T-helper 17 cell (primary cell): ENCODE measurements around the gene JMJD4. TPM values are rescaled to one million over a fixed set of nuclear protein-coding genes. Genes with fewer than 3 reads are reported as not detected.
"Not testable (repeated sequence)": the region's sequence is repeated elsewhere in the genome, so short reads cannot be mapped to it uniquely, and the experiment has no call there.

ENCODE experiments used
- ATAC-seq: fragments of 150-1000 bp; cut with Tn5 transposase; 2 replicates; pipeline ENCODE4 v1.10.0; 2021; ENCODE audit warnings: mild to moderate bottlenecking, moderate library complexity
- DNase-seq, 3 donors: peaks; one replicate each; pipeline versions ENCODE4 v3.0.0 to v3.0.0-alpha.2; 2020 to 2021
- H3K9me3 ChIP-seq: one replicate; pipeline ENCODE4 v1.7.0; 2013; ENCODE audit warnings: low read length, mild to moderate bottlenecking; ENCODE audit not compliant: control insufficient read depth, poor library complexity, severe bottlenecking
- H3K27ac Mint-ChIP-seq: one replicate; pipeline ENCODE4 v1.8.0; 2022; ENCODE audit warnings: mild to moderate bottlenecking, moderate library complexity, mixed read lengths
- H3K27me3 Mint-ChIP-seq: one replicate; pipeline ENCODE4 v1.8.0; 2022; ENCODE audit warnings: mixed read lengths
- H3K36me3 Mint-ChIP-seq: one replicate; pipeline ENCODE4 v1.8.0; 2022; ENCODE audit warnings: low read depth, mixed read lengths
- H3K4me1 Mint-ChIP-seq: one replicate; pipeline ENCODE4 v1.8.0; 2022; ENCODE audit warnings: mild to moderate bottlenecking, mixed read lengths
- H3K4me3 Mint-ChIP-seq: one replicate; pipeline ENCODE4 v1.8.0; 2022; ENCODE audit warnings: mild to moderate bottlenecking, moderate library complexity, mixed read lengths
- total RNA-seq, 4 donors: library from RNA in 2 of 4; stranded (reverse) in 2 of 4; gene quantifications; one replicate each; pipeline ENCODE4 v1.2.3 and lab custom pipeline; 2022 to 2026

The JMJD4 gene
- total RNA-seq, 2 donors from 2014 or later = 6.8 to 11.2 TPM

DNA sequence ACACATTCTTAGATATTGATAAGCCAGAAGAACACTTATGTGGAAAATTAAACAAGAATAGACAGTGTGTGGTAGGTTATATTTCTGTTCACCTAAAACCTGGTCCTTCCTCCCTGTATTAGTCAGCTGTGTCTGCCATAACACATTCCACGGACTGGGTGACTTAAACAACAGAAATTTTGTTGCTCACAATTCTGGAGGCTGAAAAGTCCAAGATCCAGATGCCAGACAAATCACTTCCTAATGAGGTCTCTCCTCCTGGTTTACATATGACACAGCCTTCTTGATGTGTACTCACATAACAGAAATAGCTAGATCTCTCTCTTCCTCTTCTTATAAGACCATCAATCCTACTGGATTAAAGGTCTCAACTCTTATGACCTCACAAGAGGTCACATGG lies 25.7 kb downstream of the JMJD4 start:
- peaks cover 2% of the 10 kb centered on the region for H3K9me3 ChIP-seq
- no peak overlapping the region for H3K4me3 Mint-ChIP-seq
- no peak overlapping the region for H3K27ac Mint-ChIP-seq
- H3K36me3 Mint-ChIP-seq = peaks cover 2% of the 10 kb centered on the region
- H3K4me1 Mint-ChIP-seq = peaks cover 7% of the 10 kb centered on the region
- H3K27me3 Mint-ChIP-seq = no peaks in the 10 kb centered on the region
- DNase-seq = no peak
- no peak for ATAC-seq

GRCh38 chr1:227707846-227708245 lies 27.3 kb downstream of the JMJD4 start:
- ATAC-seq = no peak

DNA sequence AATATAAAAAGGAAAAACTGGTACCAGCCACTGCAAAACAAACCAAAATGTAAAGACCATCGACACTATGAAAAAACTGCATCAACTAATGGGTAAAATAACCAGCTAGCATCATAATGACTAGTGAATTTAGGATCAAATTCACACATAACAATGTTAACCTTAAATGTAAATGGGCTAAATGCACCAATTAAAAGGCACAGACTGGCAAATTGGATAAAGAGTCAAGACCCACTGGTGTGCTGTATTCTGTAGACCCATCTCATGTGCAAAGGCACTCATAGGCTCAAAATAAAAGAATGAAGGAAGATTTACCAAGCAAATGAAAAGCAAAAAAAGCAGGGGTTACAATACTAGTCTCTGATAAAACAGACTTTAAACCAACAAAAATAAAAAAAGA lies 33.5 kb downstream of the JMJD4 start:
- H3K36me3 Mint-ChIP-seq, H3K4me1 Mint-ChIP-seq, H3K9me3 ChIP-seq, ATAC-seq, H3K4me3 Mint-ChIP-seq, H3K27me3 Mint-ChIP-seq, H3K27ac Mint-ChIP-seq, DNase-seq: not testable (repeated sequence)

More at GRCh38 chr1:227707846-227708245, 27.3 kb downstream of the JMJD4 start:
- H3K9me3 ChIP-seq = peaks cover 2% of the 10 kb centered on the region
- no peaks in the 10 kb centered on the region for H3K27me3 Mint-ChIP-seq
- H3K36me3 Mint-ChIP-seq = peaks cover 2% of the 10 kb centered on the region
- DNase-seq = no peak
- H3K4me1 Mint-ChIP-seq = peaks cover 7% of the 10 kb centered on the region
- H3K27ac Mint-ChIP-seq = no peak overlapping the region
- peak overlapping the region; percentile 4 for H3K4me3 Mint-ChIP-seq

- no peak for ATAC-seq
- DNase-seq = no peak
- H3K4me3 Mint-ChIP-seq = no peak overlapping the region
- no peak overlapping the region for H3K27ac Mint-ChIP-seq
- H3K9me3 ChIP-seq = peaks cover 18% of the 10 kb centered on the region
- H3K4me1 Mint-ChIP-seq = no peaks in the 10 kb centered on the region
- H3K36me3 Mint-ChIP-seq = no peaks in the 10 kb centered on the region
- no peaks in the 10 kb centered on the region for H3K27me3 Mint-ChIP-seq
Observed at GRCh38 chr1:227697321-227697864, 37.7 kb downstream of the JMJD4 start.

- H3K9me3 ChIP-seq = peaks cover 5% of the 10 kb centered on the region
- Mint-ChIP-seq H3K4me3 (no peak overlapping the region), H3K36me3 (peaks cover 2% of the 10 kb centered on the region), H3K27me3 (no peaks in the 10 kb centered on the region), H3K4me1 (no peaks in the 10 kb centered on the region), H3K27ac (no peak overlapping the region)
- DNase-seq = no peak
- ATAC-seq = no peak
Observed at GRCh38 chr1:227685807-227686206, 49.3 kb downstream of the JMJD4 start.

Other genes with a start within 250 kb of the JMJD4 start
- gene ZNF678, start 171.7 kb downstream of the JMJD4 start, total RNA-seq = 1 to 10 TPM; 5.5 to 7.3 TPM
- gene SNAP47, start 133 bp upstream of the JMJD4 start, total RNA-seq = 10 to 100 TPM; 20.4 to 23.6 TPM
- not detected for gene PRSS38, start 80.4 kb upstream of the JMJD4 start, total RNA-seq
- under 1 TPM; 0.10 to 0.18 TPM for gene WNT9A, start 212.6 kb upstream of the JMJD4 start, total RNA-seq